MG63 (cell line): ENCODE data around the gene KIFC3. TPM values are rescaled to one million over a fixed set of nuclear protein-coding genes. Genes with fewer than 3 reads are reported as not detected.
"Not testable (repeated sequence)": the region's sequence is repeated elsewhere in the genome, so short reads cannot be mapped to it uniquely, and the experiment has no call there.

Experiments
- DNase-seq: peaks from one replicate; pipeline ENCODE4 v3.0.0-alpha.2; 2020
- H3K27me3 ChIP-seq: fragments of 250-450 bp; sonication (Bioruptor Pico); 2 replicates; pipeline ENCODE4 v1.5.1; 2020; ENCODE audit warnings: mild to moderate bottlenecking, moderate library complexity
- H3K36me3 ChIP-seq: fragments of 250-450 bp; sonication (Bioruptor Pico); 2 replicates; pipeline ENCODE4 v1.5.1; 2020; ENCODE audit warnings: mild to moderate bottlenecking, moderate library complexity
- H3K4me3 ChIP-seq: fragments of 250-450 bp; sonication (Bioruptor Pico); 2 replicates; pipeline ENCODE4 v1.5.1; 2020; ENCODE audit warnings: mild to moderate bottlenecking, moderate library complexity
- H3K9me3 ChIP-seq: fragments of 250-450 bp; sonication (Bioruptor Pico); 2 replicates; pipeline ENCODE4 v1.5.1; 2020; ENCODE audit warnings: mild to moderate bottlenecking, moderate library complexity
- total RNA-seq: library from RNA; depleted of rRNA; stranded (reverse); fragments of >200 nt; shearing (Covaris generic); gene quantifications from 2 replicates; pipeline ENCODE4 v1.2.3, GENCODE V29; 2014; ENCODE audit warnings: low replicate concordance

Gene KIFC3
- total RNA-seq, 1 experiment from 2014 or later, result 322 TPM

- H3K27me3 ChIP-seq, H3K36me3 ChIP-seq, H3K4me3 ChIP-seq, DNase-seq, H3K9me3 ChIP-seq: not testable (repeated sequence)
Observed at GRCh38 chr16:57811340-57811739, 9.0 kb upstream of the KIFC3 start.

GRCh38 chr16:57810197-57811031 is 8.1 kb upstream of the KIFC3 start:
- Histone ChIP-seq H3K9me3 (no peaks in the 10 kb centered on the region), H3K36me3 (no peaks in the 10 kb centered on the region), H3K27me3 (no peaks in the 10 kb centered on the region), H3K4me3 (no peak overlapping the region)
- DNase-seq, result peak; percentile 89

GRCh38 chr16:57809276-57810196 is 7.2 kb upstream of the KIFC3 start:
- Histone ChIP-seq H3K4me3 (no peak overlapping the region), H3K27me3 (no peaks in the 10 kb centered on the region), H3K36me3 (no peaks in the 10 kb centered on the region), H3K9me3 (no peaks in the 10 kb centered on the region)
- peak; percentile 61 for DNase-seq

DNA sequence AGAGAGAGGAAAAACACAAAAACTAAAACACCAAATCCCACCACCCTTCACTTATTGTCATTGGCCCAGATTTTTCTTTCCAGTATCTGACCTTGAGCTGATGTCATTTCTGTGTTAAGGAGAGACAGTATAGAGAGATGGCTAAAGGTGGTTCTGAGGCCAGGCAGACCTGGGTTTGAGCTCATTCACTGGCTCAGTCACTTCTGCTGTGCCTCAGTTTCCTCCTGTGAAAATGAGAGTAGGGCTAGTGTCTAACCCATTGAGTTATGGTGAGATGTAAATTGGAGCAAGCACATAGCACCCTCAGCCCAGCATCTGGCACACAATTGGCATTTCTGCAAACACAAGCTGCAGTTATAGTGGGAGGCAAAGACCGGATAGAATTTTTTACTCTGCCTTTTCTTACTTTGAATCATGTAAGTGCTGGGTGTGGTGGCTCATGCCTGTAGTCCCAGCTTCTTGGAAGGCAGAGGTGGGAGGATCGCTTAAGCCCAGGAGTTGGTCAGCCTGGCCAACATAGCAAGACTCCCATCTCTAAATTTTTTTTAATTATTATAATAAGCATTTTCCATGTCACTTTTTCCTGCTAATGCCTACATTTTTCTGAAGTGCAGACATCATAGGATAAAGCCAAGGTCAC is 6.4 kb upstream of the KIFC3 start:
- Histone ChIP-seq H3K36me3 (no peaks in the 10 kb centered on the region), H3K27me3 (no peaks in the 10 kb centered on the region), H3K9me3 (no peaks in the 10 kb centered on the region), H3K4me3 (no peak overlapping the region)
- no peak for DNase-seq

DNA sequence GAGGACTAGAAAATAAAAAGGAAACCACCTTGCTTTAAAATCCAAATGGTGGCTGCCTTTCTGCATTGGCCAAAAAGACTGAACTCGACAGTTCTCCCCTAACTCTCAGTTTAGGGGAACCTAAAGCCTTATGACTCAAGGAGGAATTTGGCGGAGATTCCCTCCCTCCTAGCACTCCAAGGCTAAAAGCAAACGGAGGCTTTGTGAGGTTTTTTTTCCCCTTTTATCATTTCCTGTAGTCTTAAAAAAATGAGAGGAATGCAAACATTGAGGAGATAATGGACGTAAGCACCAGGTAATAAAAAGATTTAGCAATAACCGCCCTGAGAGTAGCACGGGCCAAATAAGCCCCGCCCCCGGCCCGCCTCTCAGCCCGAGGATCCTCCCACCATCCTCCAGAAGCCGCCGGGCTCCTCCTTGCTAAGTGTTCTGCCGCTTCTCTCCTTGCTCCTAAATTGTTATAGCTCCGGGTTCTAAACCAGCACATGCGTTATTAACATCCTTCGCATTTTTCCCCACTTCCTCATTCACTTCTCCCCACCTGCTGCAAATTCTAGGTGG is 5.8 kb upstream of the KIFC3 start:
- Histone ChIP-seq H3K27me3 (no peaks in the 10 kb centered on the region), H3K4me3 (no peak overlapping the region), H3K36me3 (no peaks in the 10 kb centered on the region), H3K9me3 (no peaks in the 10 kb centered on the region)
- DNase-seq, result peak; percentile 95

DNA sequence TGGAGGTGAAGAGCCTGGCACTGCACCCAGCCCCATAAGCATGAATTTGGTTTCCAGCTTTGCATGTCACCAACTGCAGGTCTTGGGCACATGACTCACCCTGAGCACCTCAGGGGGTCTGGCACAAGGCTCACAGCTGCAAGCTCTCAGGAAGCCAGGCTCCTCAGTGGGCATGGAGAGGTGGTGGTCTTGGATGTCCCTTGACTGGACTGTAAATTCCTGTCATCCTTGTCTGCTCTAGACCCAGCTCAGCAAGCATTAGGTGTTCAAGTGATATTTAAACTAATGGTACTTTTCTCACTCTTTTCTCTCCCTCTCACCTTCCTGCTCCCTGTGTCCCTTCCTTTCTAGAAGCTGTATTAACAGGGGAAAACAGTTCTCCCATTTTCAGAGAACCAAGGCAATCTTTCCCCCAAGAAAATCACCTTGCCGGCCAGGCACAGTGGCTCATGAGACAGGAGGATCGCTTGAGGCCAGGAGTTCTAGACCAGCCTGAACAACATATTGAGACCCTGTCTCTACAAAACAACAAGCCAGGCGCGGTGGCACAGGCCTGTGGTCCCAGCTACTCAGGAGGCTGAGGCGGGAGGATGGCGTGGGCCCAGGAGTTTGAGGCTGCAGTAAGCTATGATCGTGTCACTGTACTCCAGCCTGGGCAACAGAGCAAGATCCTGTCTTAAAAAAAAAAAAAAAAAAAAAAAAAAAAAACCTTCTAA is 5.1 kb upstream of the KIFC3 start:
- Histone ChIP-seq H3K27me3 (no peaks in the 10 kb centered on the region), H3K36me3 (no peaks in the 10 kb centered on the region), H3K9me3 (no peaks in the 10 kb centered on the region), H3K4me3 (no peak overlapping the region)
- peak; percentile 99 for DNase-seq

DNA sequence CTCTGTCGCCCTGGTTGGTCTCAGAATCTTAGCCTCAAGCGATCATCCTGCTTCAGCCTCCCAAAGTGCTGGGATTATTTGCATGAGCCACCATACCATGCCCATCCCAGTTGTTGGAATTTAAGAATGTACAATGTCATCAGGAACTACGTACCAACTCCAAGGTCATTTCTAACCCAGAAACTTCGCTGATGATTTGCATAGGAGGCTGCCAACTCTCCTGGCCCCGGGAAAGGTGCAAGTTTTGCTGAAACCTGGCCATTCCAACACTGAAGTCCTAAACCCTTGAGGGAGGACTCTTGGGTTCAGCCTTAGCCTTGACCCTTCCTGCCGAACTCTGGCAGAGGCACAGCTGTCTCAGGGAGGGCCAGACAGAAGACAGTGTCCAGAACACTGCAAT is 2.9 kb upstream of the KIFC3 start:
- Histone ChIP-seq H3K9me3 (no peaks in the 10 kb centered on the region), H3K36me3 (peaks cover 14% of the 10 kb centered on the region), H3K4me3 (no peak overlapping the region), H3K27me3 (no peaks in the 10 kb centered on the region)
- DNase-seq, result no peak

DNA sequence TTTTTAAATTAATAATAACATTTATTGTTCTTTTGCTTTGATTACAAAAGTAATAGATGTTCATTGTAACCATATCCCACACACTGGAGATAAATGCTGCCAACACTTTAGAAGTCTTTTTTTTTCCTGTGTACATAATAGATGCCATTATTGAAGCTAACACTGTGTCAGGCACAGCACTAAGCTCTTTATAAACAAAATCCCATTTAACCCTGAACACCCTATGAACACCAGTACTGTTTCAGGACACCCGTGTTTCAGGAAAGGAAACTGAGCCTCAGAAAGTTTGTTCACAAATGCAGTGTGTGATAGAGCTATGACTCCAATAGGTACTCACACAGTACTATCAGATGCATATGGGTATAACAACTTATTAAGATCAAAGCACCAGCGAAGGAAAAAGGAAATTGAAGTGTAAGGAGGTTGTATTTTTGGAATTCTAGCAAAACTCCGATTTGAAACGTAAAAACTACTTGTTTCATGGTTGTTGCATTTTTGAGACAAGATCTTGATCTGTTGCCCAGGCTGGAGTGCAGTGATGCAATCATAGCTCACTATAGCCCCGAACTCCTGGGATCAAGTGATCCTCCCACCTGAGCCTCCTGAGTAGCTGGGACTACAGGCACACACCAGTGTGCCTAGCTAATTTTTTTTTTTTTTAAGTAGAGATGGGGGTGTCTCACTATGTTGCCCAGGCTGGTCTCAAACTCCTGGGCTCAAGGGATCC is 2.0 kb upstream of the KIFC3 start:
- peak; percentile 48 for DNase-seq

GRCh38 chr16:57803134-57803990 is 1.1 kb upstream of the KIFC3 start:
- Histone ChIP-seq H3K4me3 (no peak overlapping the region), H3K36me3 (peaks cover 32% of the 10 kb centered on the region), H3K9me3 (no peaks in the 10 kb centered on the region), H3K27me3 (no peaks in the 10 kb centered on the region)
- no peak for DNase-seq

More for the DNA sequence above, 2.0 kb upstream of the KIFC3 start:
- Histone ChIP-seq H3K27me3 (no peaks in the 10 kb centered on the region), H3K9me3 (no peaks in the 10 kb centered on the region), H3K4me3 (no peak overlapping the region), H3K36me3 (peaks cover 23% of the 10 kb centered on the region)

DNA sequence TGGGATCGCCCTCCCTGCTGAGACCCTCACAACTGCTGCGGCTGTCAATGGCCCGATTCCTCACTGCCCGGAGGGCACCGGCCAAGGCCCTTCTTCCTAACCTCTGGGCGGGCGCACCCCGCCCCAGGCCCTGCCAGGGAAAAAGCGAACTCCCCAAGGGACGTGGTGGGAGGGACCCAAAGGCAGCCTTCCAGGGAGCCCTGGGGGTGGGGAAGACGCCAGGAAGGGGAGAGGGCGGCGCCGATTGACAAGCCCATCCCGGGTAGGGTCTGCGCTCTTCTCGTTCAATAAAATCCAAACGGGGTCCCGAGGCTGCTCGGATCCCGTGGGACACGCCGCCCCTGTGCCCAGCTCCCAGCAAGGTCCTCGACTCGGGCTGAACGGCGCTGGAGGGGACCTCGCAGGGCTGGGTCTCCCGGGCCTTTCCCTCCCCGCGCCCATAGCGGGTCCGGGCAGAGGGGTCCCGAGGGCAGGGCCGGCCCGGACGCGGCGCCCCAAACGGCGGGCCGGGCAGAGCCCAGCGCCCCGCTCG is 416 bp downstream of the KIFC3 start:
- Histone ChIP-seq H3K36me3 (peaks cover 46% of the 10 kb centered on the region), H3K27me3 (no peaks in the 10 kb centered on the region), H3K9me3 (no peaks in the 10 kb centered on the region), H3K4me3 (peak overlapping the region; percentile 82)
- DNase-seq, result peak; percentile 89

GRCh38 chr16:57801098-57801808 is 1.0 kb downstream of the KIFC3 start:
- peak; percentile 83 for DNase-seq
- H3K4me3 ChIP-seq, result peak overlapping the region; percentile 82
- no peaks in the 10 kb centered on the region for H3K27me3 ChIP-seq
- H3K9me3 ChIP-seq, result no peaks in the 10 kb centered on the region
- H3K36me3 ChIP-seq, result peaks cover 52% of the 10 kb centered on the region

GRCh38 chr16:57800200-57801097 is 1.8 kb downstream of the KIFC3 start:
- Histone ChIP-seq H3K4me3 (peak overlapping the region; percentile 82), H3K36me3 (peaks cover 59% of the 10 kb centered on the region), H3K9me3 (no peaks in the 10 kb centered on the region), H3K27me3 (no peaks in the 10 kb centered on the region)
- DNase-seq, result no peak

- Histone ChIP-seq H3K27me3 (no peaks in the 10 kb centered on the region), H3K9me3 (no peaks in the 10 kb centered on the region), H3K36me3 (peaks cover 66% of the 10 kb centered on the region), H3K4me3 (no peak overlapping the region; the same call in 1 of the 2 replicates)
- no peak for DNase-seq
Observed at GRCh38 chr16:57799600-57800199, 2.6 kb downstream of the KIFC3 start.
